T-helper 9 cell (primary cell): ENCODE measurements around the gene PI4KB.
"Not testable (repeated sequence)": the region's sequence is repeated elsewhere in the genome, so short reads cannot be mapped to it uniquely, and the experiment has no call there.

Experiments
- DNase-seq: peaks from one replicate; pipeline ENCODE4 v3.0.0-alpha.2; 2020

The PI4KB gene

GRCh38 chr1:151275341-151275740 lies 51.9 kb downstream of the PI4KB start:
- not testable (repeated sequence) for DNase-seq

- no peak for DNase-seq
Observed at GRCh38 chr1:151273924-151274466, 53.2 kb downstream of the PI4KB start.

- no peak for DNase-seq
Observed at GRCh38 chr1:151267760-151268159, 59.5 kb downstream of the PI4KB start.

GRCh38 chr1:151266821-151267220 lies 60.4 kb downstream of the PI4KB start:
- DNase-seq: no peak

DNA sequence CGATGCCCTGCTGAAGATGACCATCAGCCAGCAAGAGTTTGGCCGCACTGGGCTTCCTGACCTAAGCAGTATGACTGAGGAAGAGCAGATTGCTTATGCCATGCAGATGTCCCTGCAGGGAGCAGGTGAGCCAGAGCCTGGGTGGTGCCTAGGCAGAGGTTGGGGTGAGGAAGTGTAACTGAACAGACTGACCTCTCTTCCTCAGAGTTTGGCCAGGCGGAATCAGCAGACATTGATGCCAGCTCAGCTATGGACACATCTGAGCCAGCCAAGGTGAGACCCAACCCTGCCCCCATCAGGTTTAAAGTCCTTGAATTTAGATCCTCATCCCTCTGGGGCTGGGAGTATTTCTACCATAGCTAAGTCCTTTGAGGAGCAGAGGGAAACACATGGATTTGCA lies 60.9 kb downstream of the PI4KB start:
- DNase-seq: no peak

DNA sequence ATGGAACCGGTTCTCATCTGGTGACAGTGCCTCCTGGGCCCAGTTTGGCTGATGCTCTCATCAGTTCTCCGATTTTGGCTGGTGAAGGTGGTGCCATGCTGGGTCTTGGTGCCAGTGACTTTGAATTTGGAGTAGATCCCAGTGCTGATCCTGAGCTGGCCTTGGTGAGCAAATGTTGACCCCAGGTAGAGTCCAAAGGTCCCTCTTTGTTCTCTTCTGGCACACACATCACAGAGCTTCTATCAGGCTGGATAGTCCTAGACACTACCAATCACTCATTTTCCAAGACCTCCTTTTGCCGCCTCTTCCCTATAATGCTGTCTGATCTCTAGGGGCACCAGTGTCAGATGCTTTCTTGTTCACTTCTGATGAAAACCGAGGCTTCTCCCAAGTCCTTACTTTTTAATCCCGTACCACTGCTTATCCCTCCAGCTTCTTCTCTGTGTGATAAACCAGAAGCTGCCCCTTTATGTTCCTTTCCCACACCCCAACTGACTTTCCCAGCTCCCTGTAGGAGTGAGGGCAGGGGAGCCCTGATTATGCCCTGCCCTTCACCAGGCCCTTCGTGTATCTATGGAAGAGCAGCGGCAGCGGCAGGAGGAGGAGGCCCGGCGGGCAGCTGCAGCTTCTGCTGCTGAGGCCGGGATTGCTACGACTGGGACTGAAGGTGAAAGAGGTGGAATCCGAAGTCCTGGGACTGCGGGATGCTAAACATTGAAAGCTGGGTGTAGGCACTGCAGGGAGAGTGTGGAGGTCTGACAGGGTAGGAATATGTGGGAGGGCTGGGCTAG lies 61.6 kb downstream of the PI4KB start:
- DNase-seq: no peak

DNA sequence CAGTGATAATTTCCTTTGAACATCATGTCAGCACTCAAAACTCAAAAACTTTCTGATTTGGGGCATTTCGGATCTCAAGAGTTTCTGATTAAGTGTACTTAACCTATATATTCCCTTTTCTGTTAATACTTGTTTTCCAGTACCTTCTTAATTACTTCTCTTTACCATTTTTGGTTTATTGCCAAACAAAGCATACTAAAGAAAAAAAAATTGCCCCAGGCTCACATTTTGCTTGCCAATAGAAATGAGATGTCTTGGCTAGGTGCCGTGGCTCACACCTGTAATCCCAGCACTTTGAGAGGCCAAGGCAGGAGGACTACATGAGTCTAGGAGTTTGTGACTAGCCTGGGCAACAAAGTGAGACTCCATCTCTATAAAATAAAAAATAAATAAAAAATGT lies 67.9 kb downstream of the PI4KB start:
- DNase-seq: no peak

GRCh38 chr1:151255381-151255780 lies 71.8 kb downstream of the PI4KB start:
- DNase-seq: no peak

GRCh38 chr1:151254217-151255213 lies 72.7 kb downstream of the PI4KB start, which contains the start of gene PSMD4:
PSMD4 (plus strand) TSS chr1:151254734; CDS start chr1:151254783, 49 bp downstream.
- peak; percentile 86 for DNase-seq

DNA sequence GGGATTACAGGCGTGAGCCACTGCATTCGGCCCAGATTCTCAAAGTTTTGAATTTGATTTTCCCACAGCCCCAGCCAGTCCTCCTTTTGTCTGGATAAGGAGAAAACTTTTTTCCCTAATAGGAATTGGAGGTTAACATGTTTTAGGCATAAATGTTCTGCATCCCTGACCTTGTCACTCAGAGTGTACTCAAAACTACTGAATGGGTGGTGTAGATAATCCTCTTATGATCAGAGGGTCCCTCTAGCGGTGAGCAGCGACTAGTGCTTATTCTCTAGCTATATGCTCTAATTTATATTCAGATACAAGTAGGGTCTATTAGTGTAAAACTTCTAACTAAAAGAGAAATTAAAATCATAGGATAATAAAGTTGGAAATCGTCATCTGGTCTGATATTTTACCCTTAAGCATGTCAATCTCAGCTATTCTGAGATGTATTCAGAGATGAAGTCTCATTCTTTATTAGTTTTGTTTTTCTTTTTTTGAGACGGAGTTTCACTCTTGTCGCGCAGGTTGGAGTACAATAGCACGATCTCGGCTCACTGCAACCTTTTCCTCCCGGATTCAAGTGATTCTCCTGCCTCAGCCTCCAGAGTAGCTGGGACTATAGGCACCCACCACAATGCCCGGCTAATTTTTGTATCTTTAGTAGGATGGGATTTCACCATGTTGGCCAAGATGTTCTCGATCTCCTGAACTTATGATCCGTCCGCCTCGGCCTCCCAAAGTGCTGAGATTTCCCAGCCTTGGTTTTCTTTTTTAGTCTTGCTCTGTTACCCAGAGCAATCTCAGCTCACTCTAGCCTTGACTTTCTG lies 75.4 kb downstream of the PI4KB start:
- DNase-seq: peak; percentile 38

DNA sequence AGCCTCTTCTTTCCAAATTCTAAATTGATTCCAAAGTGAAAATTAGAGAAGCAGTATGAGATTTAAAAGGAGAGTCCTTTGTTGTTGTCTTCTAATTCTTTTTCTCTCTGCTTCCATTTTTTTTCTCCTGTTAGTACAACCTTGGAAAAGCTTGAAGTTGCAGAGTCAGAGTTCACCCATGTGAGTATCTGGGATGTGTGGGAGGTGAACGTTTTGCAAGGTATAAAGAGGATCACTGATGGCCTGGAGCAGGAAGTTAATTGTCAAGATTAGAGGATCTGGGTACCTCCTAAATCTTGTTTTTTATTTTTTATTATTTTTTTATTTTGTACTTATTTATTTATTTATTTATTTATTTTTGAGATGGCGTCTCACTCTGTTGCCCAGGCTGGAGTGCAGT lies 80.4 kb downstream of the PI4KB start:
- no peak for DNase-seq

DNA sequence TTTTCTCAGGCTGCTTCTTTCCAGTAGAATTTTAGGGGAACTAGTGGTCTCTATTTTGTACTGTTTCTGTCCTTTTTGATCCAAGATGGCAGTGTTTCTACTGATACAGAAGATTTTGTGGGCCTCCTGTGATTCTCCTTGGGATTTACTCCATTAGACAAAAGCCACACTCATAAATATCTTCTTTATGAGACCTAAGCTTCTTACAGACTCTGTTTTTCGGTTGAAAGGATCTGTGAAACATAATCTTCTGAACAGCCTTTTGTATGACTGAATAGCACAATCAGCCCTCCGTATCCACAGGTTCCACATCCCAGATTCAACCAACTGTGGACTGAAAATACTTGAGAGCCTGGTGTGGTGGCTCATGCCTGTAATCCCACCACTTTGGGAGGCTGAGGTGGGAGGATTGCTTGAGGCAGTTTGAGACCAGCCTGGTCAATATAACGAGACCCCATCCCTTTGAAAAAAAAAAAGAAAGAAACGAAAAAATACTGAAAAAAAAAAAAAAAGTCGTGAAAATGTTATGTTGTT lies 83.5 kb downstream of the PI4KB start:
- no peak for DNase-seq

DNA sequence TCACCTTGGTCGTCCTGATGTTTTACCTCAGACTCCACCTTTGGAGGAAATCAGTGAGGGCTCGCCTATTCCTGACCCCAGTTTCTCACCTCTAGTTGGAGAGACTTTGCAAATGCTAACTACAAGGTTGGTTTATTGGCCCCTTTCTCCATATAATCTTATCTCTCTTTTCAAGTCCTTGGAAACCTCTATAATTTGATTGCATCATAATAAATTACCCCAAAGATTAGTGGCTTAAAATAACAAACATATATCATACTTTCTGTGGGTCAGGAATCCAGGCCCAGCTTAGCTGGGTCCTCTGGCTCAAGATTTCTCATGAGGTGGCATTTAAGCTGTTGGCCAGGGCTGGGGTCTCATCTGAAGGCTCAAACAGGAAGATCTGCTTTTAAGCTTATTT lies 84.8 kb downstream of the PI4KB start:
- no peak for DNase-seq
